Activated CD4-positive, alpha-beta T cell treated with anti-CD3 and anti-CD28 coated beads, Interleukin-2, amount 10 ng/mL, durations not matched to agents 7 days and 5 days (primary cell): Measurements from ENCODE around the gene TRIM5. TPM values are rescaled to one million over a fixed set of nuclear protein-coding genes. Genes with fewer than 3 reads are reported as not detected.
"Not testable (repeated sequence)": the region's sequence is repeated elsewhere in the genome, so short reads cannot be mapped to it uniquely, and the experiment has no call there.

Source experiments
- CTCF ChIA-PET: fragments of 350-600 bp; sonication (Branson Sonifier 250); formaldehyde crosslinking; loops from one replicate; lab custom pipeline; 2021; ENCODE audit warnings: antibody characterized with exemption; lab: Charles Lee
- POLR2A ChIA-PET: fragments of 350-600 bp; sonication (Branson Sonifier 250); formaldehyde crosslinking; loops from one replicate; lab custom pipeline; 2021; ENCODE audit warnings: antibody characterized with exemption; lab: Charles Lee
- DNase-seq: peaks from one replicate; pipeline ENCODE4 v3.0.0-alpha.2; 2020
- H3K27ac Mint-ChIP-seq: one replicate; pipeline ENCODE4 v1.8.0; 2021; ENCODE audit warnings: mild to moderate bottlenecking, moderate library complexity, mixed read lengths
- H3K27me3 Mint-ChIP-seq: one replicate; pipeline ENCODE4 v1.8.0; 2021; ENCODE audit warnings: mixed read lengths
- H3K36me3 Mint-ChIP-seq: one replicate; pipeline ENCODE4 v1.8.0; 2021; ENCODE audit warnings: low read depth, mixed read lengths
- H3K4me1 Mint-ChIP-seq: one replicate; pipeline ENCODE4 v1.8.0; 2021; ENCODE audit warnings: mixed read lengths
- H3K4me3 Mint-ChIP-seq: one replicate; pipeline ENCODE4 v1.8.0; 2021; ENCODE audit warnings: mild to moderate bottlenecking, moderate library complexity, mixed read lengths
- H3K9me3 Mint-ChIP-seq: one replicate; pipeline ENCODE4 v1.8.0; 2021; ENCODE audit warnings: mixed read lengths
- total RNA-seq, 2 experiments: library from RNA; stranded (reverse); gene quantifications; one replicate each; pipeline ENCODE4 v1.2.3, GENCODE V29; 2021

Gene TRIM5
- total RNA-seq, 2 experiments from 2014 or later: 26.2 to 31.1 TPM

- peaks cover 73% of the 10 kb centered on the region for H3K4me1 Mint-ChIP-seq
- no peak for DNase-seq
- no peak overlapping the region for H3K27ac Mint-ChIP-seq
- no peaks in the 10 kb centered on the region for H3K27me3 Mint-ChIP-seq
- H3K9me3 Mint-ChIP-seq: no peaks in the 10 kb centered on the region
- ChIA-PET CTCF (interaction anchor here (1.2 kb wide), 1 partner anchor 13 kb away, joined by 3 read pairs; the partner anchor contains the start of gene TRIM5), POLR2A (interaction anchor here (1.0 kb wide), 1 partner anchor 9 kb away, joined by 3 read pairs; the partner anchor contains the start of gene TRIM22)
- no peak overlapping the region for H3K4me3 Mint-ChIP-seq
- H3K36me3 Mint-ChIP-seq: peaks cover 79% of the 10 kb centered on the region
These were observed 13.4 kb upstream of the TRIM5 start for GRCh38 chr11:5698281-5698680.

GRCh38 chr11:5696210-5696609, 11.3 kb upstream of the TRIM5 start:
- H3K36me3 Mint-ChIP-seq: peaks cover 79% of the 10 kb centered on the region

GRCh38 chr11:5695580-5695979, 10.7 kb upstream of the TRIM5 start:
- no peak overlapping the region for H3K27ac Mint-ChIP-seq
- ChIA-PET CTCF (interaction anchor here (1.3 kb wide), 1 partner anchor 71 kb away, joined by 3 read pairs; the partner anchor contains the start of gene TRIM34), POLR2A (no interaction called here)
- H3K4me1 Mint-ChIP-seq: peaks cover 66% of the 10 kb centered on the region
- no peaks in the 10 kb centered on the region for H3K27me3 Mint-ChIP-seq
- H3K9me3 Mint-ChIP-seq: no peaks in the 10 kb centered on the region
- H3K36me3 Mint-ChIP-seq: peaks cover 79% of the 10 kb centered on the region
- H3K4me3 Mint-ChIP-seq: no peak overlapping the region
- DNase-seq: no peak

More at GRCh38 chr11:5696210-5696609, 11.3 kb upstream of the TRIM5 start:
- ChIA-PET CTCF (interaction anchor here (1.3 kb wide), 1 partner anchor 72 kb away, joined by 3 read pairs; the partner anchor contains the start of gene TRIM34), POLR2A (no interaction called here)
- H3K9me3 Mint-ChIP-seq: no peaks in the 10 kb centered on the region
- no peak overlapping the region for H3K27ac Mint-ChIP-seq
- peaks cover 72% of the 10 kb centered on the region for H3K4me1 Mint-ChIP-seq
- no peak for DNase-seq
- no peak overlapping the region for H3K4me3 Mint-ChIP-seq
- H3K27me3 Mint-ChIP-seq: no peaks in the 10 kb centered on the region

- ChIA-PET POLR2A (no interaction called here), CTCF (no interaction called here)
- Mint-ChIP-seq H3K27ac (no peak overlapping the region), H3K27me3 (no peaks in the 10 kb centered on the region), H3K36me3 (peaks cover 80% of the 10 kb centered on the region), H3K4me3 (peak overlapping the region; percentile 37), H3K4me1 (peaks cover 58% of the 10 kb centered on the region), H3K9me3 (no peaks in the 10 kb centered on the region)
- DNase-seq: no peak
These were observed 9.8 kb upstream of the TRIM5 start for GRCh38 chr11:5694642-5695041.

- peaks cover 59% of the 10 kb centered on the region for H3K36me3 Mint-ChIP-seq
- H3K4me1 Mint-ChIP-seq: peaks cover 59% of the 10 kb centered on the region
- POLR2A ChIA-PET: no interaction called here
- no peaks in the 10 kb centered on the region for H3K27me3 Mint-ChIP-seq
- DNase-seq: no peak
- H3K4me3 Mint-ChIP-seq: peak overlapping the region; percentile 95
- H3K27ac Mint-ChIP-seq: peak overlapping the region; percentile 98
- CTCF ChIA-PET: no interaction called here
- no peaks in the 10 kb centered on the region for H3K9me3 Mint-ChIP-seq
These were observed 7.1 kb upstream of the TRIM5 start for GRCh38 chr11:5691964-5692361.

GRCh38 chr11:5691238-5691963, 6.5 kb upstream of the TRIM5 start:
- peaks cover 57% of the 10 kb centered on the region for H3K4me1 Mint-ChIP-seq
- not testable (repeated sequence) for H3K27me3 Mint-ChIP-seq, DNase-seq, H3K9me3 Mint-ChIP-seq
- H3K27ac Mint-ChIP-seq: peak overlapping the region; percentile 98
- ChIA-PET POLR2A (interaction anchor here (0.7 kb wide), 1 partner anchor 20 kb away, joined by 3 read pairs; no protein-coding TSS in a partner anchor), CTCF (interaction anchor here (0.9 to 1.9 kb wide), 3 partner anchors 9 to 12 kb away, joined by 3 to 4 read pairs (median 3); no protein-coding TSS in a partner anchor)
- H3K36me3 Mint-ChIP-seq: peaks cover 54% of the 10 kb centered on the region
- H3K4me3 Mint-ChIP-seq: peak overlapping the region; percentile 95

GRCh38 chr11:5690736-5691135, 5.9 kb upstream of the TRIM5 start:
- Mint-ChIP-seq H3K9me3 (no peaks in the 10 kb centered on the region), H3K27ac (peak overlapping the region; percentile 98), H3K36me3 (peaks cover 48% of the 10 kb centered on the region), H3K4me3 (peak overlapping the region; percentile 95), H3K4me1 (peaks cover 54% of the 10 kb centered on the region), H3K27me3 (no peaks in the 10 kb centered on the region)
- DNase-seq: no peak
- ChIA-PET POLR2A (interaction anchor here (0.7 kb wide), 1 partner anchor 19 kb away, joined by 3 read pairs; no protein-coding TSS in a partner anchor), CTCF (interaction anchor here (0.9 to 1.9 kb wide), 4 partner anchors 8 to 12 kb away, joined by 3 to 5 read pairs (median 4); no protein-coding TSS in a partner anchor)

GRCh38 chr11:5690216-5690615, 5.3 kb upstream of the TRIM5 start:
- H3K4me1 Mint-ChIP-seq: peaks cover 53% of the 10 kb centered on the region
- H3K9me3 Mint-ChIP-seq: no peaks in the 10 kb centered on the region
- POLR2A ChIA-PET: no interaction called here
- DNase-seq: no peak
- peak overlapping the region; percentile 98 for H3K27ac Mint-ChIP-seq
- CTCF ChIA-PET: interaction anchor here (0.6 to 1.9 kb wide), 5 partner anchors 10 to 615 kb away, joined by 3 to 5 read pairs (median 4); partner anchors contain the start of gene TRIM34
- H3K27me3 Mint-ChIP-seq: no peaks in the 10 kb centered on the region
- H3K36me3 Mint-ChIP-seq: peaks cover 45% of the 10 kb centered on the region
- H3K4me3 Mint-ChIP-seq: peak overlapping the region; percentile 95

GRCh38 chr11:5689551-5689983, 4.7 kb upstream of the TRIM5 start, which contains the start of gene TRIM22:
TSS of gene TRIM22 (plus strand) at chr11:5689790. CDS start at chr11:5696233, 6,443 bp downstream.
- POLR2A ChIA-PET: interaction anchor here (0.5 to 0.8 kb wide), 2 partner anchors 9 to 10 kb away, joined by 3 read pairs; no protein-coding TSS in a partner anchor
- H3K9me3 Mint-ChIP-seq: no peaks in the 10 kb centered on the region
- H3K27ac Mint-ChIP-seq: peak within 1 kb of the TSS; percentile 98
- CTCF ChIA-PET: interaction anchor here (0.5 to 1.9 kb wide), 5 partner anchors 11 to 615 kb away, joined by 3 to 5 read pairs (median 4); partner anchors contain the start of gene TRIM34
- peaks cover 41% of the 10 kb centered on the region for H3K36me3 Mint-ChIP-seq
- H3K4me1 Mint-ChIP-seq: peaks cover 53% of the 10 kb centered on the region
- no peaks in the 10 kb centered on the region for H3K27me3 Mint-ChIP-seq
- DNase-seq: peak; percentile 79
- peak within 1 kb of the TSS; percentile 95 for H3K4me3 Mint-ChIP-seq

GRCh38 chr11:5688482-5688881, 3.6 kb upstream of the TRIM5 start:
- Mint-ChIP-seq H3K4me1 (peaks cover 49% of the 10 kb centered on the region), H3K36me3 (peaks cover 37% of the 10 kb centered on the region), H3K4me3 (peak overlapping the region; percentile 95), H3K9me3 (peaks cover 1% of the 10 kb centered on the region), H3K27ac (peak overlapping the region; percentile 91), H3K27me3 (no peaks in the 10 kb centered on the region)
- ChIA-PET CTCF (interaction anchor here (0.7 kb wide), 1 partner anchor 89 kb away, joined by 4 read pairs; no protein-coding TSS in a partner anchor), POLR2A (interaction anchor here (0.5 to 0.6 kb wide), 2 partner anchors 64 to 88 kb away, joined by 3 to 6 read pairs; no protein-coding TSS in a partner anchor)
- no peak for DNase-seq

GRCh38 chr11:5686426-5686825, 1.6 kb upstream of the TRIM5 start:
- Mint-ChIP-seq H3K9me3 (peaks cover 3% of the 10 kb centered on the region), H3K27ac (no peak overlapping the region), H3K27me3 (no peaks in the 10 kb centered on the region), H3K4me3 (no peak overlapping the region), H3K4me1 (peaks cover 47% of the 10 kb centered on the region), H3K36me3 (peaks cover 28% of the 10 kb centered on the region)
- ChIA-PET CTCF (no interaction called here), POLR2A (no interaction called here)
- DNase-seq: no peak

GRCh38 chr11:5684036-5684645, 733 bp downstream of the TRIM5 start:
- H3K9me3 Mint-ChIP-seq: peaks cover 3% of the 10 kb centered on the region
- POLR2A ChIA-PET: interaction anchor here (0.6 kb wide), 1 partner anchor 83 kb away, joined by 3 read pairs; no protein-coding TSS in a partner anchor
- H3K4me3 Mint-ChIP-seq: peak overlapping the region; percentile 85
- no peaks in the 10 kb centered on the region for H3K27me3 Mint-ChIP-seq
- H3K4me1 Mint-ChIP-seq: peaks cover 61% of the 10 kb centered on the region
- CTCF ChIA-PET: interaction anchor here (1.1 to 1.4 kb wide), 4 partner anchors 9 to 59 kb away, joined by 3 to 4 read pairs (median 4); partner anchors contain the start of gene TRIM34
- H3K36me3 Mint-ChIP-seq: peaks cover 28% of the 10 kb centered on the region
- no peak for DNase-seq
- peak overlapping the region; percentile 91 for H3K27ac Mint-ChIP-seq
